Astrocyte (in vitro differentiated cells and primary cell): ENCODE results near the gene STRA8.

Experiments
- CTCF ChIP-seq: IDR thresholded peaks from 2 replicates; pipeline ENCODE4 v1.5.1; 2011; ENCODE audit warnings: low read depth, mild to moderate bottlenecking, inconsistent platforms, low read length, moderate library complexity; ENCODE audit not compliant: insufficient read depth
- EZH2 ChIP-seq: IDR thresholded peaks from 2 replicates; pipeline ENCODE4 v1.6.1; 2012; ENCODE audit warnings: mild to moderate bottlenecking, low read length, inconsistent platforms; ENCODE audit not compliant: insufficient read depth

- TF ChIP-seq EZH2 (no peak), CTCF (no peak)
These were observed 18.5 kb upstream of the STRA8 start for GRCh38 chr7:135215180-135215579.
